Activated CD4-positive, alpha-beta T cell treated with anti-CD3 and anti-CD28 coated beads, Interleukin-2, amount 50 U/mL, for 4 hours (primary cell): ENCODE data around the gene GPATCH8.

ENCODE experiments used
- DNase-seq, 2 experiments: peaks; one replicate each; pipeline ENCODE4 v3.0.0-alpha.2; 2020

The GPATCH8 gene

DNA sequence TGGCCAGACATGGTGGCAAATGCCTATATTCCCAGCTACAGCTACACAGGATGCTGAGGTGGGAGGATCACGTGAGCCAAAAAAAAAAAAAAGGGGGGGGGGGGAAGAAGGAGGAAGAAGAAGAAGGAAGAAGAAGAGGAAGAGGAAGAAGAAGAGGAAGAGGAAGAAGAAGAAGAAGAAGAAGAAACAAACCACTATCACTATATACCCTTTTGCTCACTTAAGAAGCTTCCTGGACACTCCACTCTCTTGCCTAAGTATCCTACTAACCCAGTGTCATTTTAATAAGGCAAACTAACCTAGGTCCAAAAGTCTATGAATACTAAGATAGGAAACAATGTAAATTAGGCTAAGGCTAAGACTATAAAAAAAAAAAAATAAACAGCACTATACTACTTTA lies 54.8 kb downstream of the GPATCH8 start:
- no peak for DNase-seq

DNA sequence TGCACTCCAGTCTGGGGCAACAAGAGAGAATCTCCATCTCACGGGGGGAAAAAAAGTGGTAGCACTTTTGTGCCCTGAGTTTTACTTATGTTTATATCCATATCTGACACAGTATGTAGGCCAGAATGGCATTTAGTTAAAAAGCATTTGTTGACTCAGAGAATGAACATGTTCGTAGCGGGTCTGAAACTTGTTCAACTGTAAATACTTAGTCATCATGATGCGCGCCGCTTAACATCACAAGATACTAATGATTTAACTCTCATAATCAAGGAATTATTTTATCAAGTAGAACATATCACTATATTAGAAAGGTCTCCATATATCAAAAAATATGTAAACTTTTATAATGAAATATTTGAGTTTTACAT lies 58.5 kb downstream of the GPATCH8 start:
- DNase-seq = no peak

DNA sequence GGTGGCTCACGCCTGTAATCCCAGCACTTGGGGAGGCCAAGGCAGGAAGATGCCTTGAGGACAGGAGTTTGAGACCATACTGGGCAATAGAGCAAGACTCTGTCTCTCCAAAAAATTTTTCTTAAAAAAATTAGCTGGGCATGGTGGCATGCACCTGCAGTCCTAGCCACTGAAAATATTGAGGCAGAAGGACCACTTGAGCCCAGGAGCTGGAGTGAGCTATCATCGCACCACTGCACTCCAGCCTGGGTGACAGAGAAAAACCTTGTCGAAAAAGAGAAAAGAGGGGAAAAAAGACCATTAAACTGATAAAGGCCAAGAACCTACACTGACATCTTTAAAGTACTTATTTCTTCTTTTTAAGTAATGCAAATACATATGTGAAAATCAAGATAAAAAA lies 60.4 kb downstream of the GPATCH8 start:
- DNase-seq = no peak

DNA sequence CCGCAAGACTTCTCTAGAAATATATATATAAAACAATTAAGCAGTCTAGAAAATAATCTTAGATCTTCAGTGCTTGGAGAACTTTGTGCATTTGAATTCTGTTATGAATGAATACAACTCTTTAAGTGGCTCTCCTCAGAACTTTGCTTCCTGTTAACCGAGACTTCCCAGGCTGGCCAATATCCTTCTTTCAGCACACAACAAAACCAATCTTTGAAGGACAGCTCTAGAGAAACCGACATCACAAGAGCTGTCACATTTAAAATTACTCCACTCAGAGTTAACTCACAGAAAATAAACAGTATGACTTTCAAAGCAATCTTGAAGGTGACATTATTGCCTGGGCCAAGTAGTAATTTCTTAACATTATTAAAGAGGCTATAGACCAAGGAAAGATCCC lies 64.0 kb downstream of the GPATCH8 start:
- DNase-seq = no peak

DNA sequence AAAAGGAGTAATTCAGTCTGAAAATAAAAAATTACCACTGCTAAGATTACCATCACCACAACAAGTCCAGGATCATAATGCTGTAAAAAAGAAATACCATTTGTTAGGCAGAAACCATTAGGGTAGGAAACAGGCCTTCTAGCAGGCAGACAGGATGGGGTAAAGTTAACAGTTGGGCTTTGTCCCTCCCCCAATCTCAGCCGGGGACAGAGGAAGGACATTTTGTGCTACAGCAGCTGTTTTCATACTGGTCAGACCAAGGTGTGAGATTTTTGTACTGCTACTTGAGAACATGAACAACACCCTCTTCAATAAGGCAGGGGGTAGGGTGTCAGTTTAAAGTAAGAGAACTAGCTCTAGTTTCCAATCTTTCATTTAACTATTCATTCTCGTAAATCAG lies 64.6 kb downstream of the GPATCH8 start:
- DNase-seq = no peak

DNA sequence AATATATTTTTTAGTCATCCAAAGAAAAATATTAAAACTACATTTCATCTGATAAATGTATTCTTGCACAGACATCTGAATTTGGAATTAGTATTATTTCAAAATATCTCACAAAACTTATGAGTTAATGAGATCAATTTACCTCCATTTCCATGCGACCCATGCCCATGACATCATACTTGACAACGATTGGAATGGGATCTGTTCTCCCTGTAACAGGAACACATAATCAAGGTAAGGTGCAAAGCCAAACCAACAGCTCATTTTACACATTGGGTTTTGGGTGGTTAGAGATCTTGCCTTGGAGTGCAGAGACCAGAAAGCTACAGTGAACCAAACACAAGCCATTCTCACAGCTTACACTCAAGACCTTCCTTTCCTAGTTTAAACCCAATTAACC lies 66.9 kb downstream of the GPATCH8 start:
- no peak for DNase-seq

DNA sequence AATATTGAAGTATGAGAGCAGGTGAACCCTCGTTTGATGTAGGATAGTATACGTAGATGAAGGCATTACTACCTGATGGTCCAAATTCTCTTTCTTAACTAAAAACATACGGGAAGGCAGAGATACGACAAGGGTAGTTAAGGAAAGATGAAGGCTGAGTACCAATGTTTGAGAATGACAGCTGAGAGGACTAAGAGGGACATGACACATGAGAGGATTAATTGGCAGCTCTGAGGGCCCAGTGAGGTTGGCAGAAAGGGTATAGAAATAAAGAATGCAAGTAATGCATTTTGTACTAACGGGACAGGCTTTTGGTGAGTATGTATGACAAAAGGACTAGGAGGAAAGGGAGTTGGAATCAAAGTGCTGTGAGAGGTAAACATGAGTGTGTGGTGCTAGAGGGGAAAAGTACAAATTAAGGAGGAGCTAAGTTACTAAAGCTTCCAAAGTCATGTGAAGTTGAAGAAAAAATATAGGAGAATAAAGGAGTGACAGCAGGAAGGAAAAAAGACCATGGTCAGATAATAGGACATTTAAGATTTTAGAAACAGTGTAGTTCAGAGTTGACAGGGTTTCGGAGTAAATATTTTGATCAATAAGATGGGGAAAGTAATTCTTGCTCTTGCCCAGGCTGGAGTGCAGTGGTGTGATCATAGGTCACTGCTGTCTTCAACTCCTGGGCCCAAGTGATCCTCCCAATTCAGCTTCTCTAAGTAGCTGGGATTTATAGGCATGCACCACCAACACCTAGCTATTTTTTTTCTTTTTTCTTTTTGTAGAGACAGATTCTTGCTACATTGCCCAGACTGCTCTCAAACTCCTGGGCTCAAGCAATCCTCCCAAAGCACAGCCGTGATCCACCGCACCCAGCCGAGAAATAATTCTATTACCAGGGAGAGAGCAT lies 70.7 kb downstream of the GPATCH8 start:
- DNase-seq = no peak

DNA sequence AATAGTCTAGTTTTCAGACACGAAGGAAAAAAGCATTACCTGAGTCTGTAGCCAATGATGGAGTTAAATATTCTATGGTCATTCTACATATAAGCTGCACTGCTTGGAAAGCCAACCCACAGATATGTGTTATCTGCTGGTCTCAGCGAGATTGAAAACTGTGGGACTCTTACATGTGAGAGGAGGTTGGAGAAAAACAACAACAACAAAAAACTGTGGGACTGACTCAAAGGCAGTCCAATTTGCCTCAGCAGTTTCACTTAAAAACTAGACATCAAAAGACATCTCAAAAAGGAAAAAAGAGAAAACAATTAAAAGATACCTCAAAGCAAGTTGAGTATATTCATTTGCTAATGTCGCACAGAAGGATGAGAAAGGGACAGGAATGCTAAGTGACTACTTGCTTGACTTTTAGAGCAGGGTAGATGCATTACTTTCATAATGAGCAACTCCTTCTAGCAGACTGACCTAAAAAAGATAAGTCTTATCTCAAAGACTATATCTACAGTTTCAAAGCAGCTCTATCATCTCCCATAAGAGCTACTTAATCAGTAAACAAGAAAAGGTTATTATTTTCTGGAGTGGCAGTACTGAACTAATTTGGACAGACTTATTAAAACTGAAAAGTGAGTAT lies 78.3 kb downstream of the GPATCH8 start:
- DNase-seq = no peak

DNA sequence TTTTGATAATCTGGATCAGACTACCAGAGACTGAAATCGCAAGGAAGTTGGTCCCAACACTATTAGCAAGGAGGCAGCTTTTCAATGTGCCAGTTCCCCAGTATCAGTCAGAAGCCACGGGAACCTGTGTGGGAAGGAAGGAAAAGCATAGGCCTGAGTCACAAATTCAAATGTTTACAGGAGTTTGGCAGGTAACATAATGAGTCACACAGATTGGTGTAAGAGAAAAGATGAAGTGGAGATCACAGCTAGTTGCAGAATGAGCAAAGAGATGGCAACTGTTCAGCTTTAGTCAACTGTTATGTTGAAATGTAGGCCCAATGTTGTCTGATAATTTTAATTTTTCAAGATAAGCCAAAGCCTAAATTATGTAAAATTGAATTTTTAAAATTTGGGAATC lies 85.7 kb downstream of the GPATCH8 start:
- no peak for DNase-seq

DNA sequence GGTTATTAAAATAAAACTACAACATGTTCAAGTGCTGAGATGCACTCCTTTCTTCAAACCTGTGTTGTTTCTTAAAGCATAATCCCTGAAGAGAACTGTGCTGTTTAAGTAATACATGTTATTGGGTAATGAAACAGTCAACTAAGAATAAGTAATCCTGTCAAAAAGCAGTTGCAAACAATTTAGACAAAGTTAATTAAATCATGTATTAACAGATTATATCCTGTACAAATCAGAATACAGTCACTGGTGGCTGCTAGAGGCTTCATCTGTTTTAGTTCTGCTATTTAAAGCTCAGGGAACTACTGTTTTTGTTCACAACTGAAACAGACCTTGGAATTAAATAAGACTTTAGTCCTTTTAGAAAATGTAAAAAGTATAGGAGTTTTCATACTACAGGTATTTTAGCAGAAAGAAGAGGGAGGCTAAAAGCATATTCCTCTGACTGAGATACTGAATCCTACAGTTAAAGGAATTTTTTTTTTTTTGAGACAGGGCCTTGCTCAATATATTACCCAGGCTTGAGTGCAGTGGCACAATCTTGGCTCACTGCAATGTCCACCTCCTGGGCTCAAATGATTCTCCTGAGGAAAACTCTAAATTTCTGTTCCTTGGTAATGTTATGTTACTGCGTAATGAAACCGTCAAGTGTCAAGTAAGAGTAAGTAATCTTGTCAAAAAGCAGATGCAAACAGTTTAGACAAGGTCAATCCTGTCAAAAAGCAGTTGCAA lies 86.5 kb downstream of the GPATCH8 start:
- no peak for DNase-seq

DNA sequence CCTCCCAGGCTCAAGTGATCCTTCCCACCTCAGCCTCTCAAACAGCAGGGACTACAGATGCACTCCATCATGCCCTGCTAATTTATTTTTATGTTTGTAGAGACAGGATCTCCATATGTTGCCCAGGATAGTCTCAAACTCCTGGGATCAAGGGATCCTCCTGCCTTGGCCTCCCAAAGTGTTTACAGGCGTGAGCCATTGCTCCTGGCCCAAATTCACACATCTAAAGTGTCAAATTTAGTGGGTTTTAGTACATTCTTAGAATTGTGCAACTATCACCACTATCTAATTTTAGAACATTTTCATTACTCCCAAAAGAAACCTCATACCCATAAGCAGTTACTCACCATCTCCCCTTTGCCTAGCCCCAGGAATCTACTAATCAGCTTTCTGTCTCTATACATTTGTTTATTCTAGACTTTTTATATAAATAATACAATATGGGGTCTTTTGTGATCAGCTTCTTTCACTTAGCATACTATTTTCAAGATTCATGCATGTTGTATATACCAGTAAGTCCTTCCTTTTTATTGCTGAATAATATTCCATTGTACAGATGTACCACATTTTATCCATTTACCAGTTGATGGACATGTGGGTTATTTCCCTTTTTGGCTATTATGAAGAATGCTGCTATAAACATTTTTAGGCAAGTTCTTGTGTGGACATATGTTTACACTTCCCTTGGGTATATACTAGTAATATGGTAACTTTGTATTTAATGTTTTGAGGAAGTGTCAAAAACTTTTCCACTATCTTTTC lies 88.6 kb downstream of the GPATCH8 start:
- no peak for DNase-seq

DNA sequence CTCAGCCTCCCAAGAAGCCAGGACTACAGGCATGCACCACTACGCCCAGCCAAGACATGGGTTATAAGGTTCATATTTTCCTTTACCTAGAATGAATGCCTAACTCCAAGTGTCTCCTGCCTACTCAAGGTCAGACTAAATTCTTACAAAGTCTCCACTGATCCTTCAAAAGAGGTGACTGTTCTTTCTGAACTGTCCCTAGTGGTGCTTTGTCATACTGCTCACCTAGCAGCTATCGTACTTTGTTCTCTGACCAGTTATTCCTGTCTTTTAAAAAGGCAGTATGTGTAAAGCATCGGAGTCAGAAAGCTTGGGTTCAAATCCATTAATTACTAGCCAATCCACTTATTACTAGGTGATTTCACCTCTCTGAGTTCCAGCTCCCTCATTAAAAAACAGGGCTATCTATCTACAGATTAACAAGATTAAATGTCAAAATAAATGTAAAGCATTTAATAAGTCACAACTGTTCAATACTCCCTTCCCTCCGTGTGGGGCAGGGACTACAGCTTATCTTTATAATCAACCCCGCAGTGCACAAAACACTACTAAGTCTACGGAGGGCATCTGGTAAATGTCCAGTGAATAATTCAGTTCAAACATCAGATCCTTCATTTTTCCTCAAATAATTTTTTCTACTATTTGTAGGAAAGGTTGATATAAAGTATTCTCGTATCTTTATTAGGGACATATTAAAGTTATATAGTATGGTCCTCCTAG lies 93.7 kb downstream of the GPATCH8 start:
- DNase-seq = no peak

DNA sequence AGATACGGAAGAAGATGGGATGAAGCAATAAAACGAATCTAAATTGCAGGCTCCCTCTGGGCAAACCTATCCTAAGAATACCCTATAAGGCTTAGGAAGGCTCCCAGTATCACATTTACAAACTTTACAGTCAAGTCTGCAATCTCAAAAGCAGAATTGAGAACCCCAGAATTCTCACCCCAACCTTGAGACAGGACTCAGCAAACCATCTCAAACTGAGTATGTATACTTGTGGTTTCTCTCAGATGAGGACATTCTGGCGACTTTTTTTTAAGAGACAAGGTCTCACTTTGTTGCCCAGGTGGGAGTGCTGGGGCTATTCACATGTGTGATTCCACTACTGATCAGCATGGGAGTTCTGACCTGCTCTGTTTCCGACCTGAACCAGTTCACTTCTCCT lies 94.4 kb downstream of the GPATCH8 start:
- no peak for DNase-seq

DNA sequence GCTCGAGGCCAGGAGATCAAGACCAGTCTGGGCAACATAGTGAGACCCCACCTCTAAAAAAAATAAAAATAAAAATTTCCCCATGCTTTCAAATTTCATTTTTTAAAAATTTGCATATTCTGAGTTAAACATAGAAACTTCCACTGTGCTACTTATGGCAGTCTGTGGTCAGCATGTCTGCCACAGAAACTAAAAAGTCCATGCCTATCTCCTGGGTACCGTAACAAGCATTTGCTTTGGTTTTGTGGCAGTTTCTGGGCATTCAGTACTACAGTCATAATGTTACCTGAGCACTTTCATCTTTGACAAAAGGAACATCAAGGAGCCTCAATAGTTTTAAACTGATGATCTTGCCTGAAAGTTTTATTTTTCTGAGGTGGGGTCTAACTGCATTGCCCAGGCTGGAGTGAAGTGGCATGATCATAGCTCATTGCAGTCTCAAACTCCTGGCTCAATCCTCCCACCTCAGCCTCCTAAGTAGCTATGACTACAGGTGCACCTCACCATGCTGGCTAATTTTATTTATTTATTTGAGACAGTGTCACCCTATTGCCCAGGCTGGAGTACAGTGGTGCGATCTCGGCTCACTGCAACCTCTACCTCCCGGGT lies 100.5 kb downstream of the GPATCH8 start:
- DNase-seq = no peak

DNA sequence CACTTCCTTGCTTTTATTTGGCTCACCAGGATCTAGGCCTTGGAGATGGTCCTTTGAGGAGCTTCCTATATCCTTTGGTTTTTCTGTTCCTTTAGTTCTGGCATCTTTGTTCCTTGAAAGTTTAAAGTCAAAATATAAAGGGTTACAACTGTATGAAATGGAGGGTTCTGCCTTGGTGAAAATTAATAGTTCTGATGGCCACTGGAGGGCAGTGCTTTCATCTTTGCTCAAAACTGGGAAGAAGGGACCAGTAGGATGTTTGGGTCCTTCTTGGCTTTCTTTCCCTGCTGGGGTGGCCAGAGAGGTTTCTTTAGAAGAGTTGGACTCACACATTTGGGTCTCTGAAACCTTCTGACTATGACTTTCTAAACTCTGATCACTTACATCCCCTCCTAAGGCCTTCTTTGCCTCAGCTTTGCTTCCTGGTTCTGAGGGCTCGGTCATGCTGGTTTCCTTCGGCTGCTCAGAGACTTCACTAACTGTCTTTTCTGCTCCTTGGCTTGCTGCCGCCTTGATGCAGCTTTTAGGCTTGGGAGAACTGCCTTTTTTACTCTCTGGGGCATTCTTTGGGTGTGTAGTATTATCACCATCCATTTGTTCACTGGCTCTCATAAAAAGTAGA lies 102.9 kb downstream of the GPATCH8 start:
- DNase-seq = no peak

DNA sequence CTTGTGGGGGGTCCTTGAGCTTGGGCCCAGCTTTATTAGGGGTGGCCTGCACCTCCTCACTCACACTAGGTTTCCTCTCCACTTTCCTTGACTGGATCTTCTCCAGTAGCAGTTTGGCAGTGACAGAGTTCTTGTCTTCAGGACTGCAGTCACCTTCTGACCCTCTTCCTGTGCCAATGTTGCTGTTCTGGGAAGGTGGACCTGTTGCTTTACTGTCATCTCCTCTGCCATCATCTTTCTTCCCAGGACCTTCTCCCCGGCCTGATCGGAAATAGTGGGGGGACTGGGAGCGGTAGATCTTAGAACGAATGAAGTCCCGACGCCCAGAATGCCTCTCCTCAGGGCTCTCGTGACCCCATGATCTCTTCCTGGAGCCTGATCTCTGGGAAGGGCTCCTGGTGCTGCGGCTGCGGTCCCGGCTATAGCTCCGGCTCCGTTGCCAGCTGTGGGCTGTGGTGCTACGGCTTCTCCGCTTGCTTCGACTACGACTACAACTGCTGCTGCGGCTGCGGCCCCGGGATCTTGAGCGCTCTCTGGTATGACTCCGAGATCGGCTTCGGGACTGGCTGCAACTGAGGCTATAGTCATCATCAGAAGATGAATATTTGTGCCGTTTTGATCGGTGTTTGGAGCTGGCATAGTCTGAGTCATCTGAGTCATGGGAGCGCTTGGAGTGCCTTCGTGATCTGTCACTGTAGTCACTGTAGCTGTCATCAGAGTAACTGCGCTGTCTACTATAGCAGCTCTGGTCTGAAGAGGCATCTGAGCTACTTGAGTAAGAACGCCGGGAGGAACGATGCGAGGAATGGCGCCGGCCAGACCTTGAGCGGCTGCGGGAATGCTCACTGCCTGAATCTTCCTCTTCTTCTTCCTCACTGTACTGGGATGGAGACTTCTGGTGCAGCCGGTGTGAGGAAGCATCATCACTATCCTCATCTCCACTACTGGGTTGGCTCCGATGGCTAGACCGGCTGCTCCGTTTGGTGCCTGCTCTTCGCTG lies 104.2 kb downstream of the GPATCH8 start:
- DNase-seq = no peak

DNA sequence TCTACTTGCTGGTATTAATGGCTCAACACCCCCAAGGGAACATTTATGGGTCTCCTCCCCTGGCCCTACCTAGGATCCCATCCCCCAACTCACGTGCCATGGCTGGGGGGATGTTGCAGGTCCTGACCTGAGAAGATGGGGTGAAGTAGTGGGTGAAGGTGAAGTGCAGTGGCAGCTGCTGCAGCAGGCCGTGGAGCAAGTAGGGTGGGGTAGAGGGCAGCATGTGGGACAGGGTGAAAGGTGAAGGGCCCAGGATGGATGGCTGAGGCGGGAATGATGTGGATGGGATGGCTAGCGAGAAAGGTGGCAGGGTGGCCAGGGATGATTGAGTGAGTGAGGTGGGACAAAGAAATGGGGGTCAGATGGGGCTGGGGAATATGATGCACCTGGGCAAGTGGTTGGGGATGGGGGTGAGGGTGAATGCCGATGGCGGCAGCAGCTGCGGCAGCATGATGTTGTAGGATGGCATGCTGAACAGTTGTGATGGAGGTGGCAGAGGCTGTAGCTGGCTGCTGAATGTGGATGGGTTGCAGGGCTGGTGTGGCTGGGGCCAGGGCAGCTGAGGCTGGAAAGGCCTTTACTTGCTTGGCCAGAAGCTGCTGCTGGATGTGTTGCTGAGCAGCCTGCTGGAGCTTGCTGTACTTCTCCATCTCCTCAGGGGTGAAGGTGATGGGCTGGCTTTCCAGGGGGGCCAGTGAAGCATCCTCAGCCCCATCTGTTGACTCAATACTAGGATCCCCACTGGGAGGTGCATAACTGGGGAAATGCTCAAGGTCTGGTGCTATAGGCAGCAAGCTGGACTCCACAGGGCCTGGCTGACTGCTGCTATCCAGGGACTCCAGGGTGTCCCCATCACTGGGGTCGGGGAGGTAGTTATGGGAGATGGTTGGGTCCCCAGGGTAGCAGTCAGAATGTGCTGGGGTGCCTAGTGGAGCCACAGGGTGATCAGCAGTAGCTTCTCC lies 105.4 kb downstream of the GPATCH8 start:
- no peak for DNase-seq

DNA sequence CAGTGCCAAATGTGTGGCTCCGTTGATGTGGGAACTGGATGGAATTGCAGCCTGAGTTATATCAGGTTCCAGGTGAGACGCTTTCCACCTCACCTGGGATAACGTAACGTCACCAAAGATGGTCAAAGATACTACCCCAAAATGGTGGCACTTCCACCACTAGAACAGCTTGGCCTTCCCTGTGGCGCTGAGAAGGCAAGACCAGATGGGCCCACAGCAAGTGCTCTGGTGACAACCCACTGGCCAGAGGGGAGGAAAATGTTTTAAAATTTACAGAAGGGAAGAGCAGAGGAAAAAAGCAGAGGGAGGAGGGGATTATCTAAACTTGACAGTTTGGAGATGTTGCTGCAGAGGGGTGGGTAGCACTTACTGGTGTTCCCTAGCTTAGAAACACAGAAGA lies 106.3 kb downstream of the GPATCH8 start:
- DNase-seq = no peak

DNA sequence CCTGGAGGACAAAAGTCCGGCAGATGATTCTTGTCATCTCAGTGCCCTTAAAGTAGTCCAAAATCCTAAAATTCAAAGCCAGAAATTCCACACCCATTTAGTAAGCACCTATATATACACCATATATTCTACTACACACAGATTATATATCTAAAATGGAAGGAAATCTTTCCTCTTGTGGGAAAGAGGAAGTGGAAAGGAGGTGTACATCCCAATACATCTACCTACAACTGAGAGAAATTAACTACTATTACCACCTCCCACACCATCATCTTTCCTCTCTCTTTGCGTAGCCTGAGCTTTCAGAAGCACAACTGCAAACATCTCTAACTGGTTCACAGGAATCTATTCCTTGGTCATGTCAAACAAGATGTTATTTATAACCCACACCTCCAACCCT lies 108.4 kb downstream of the GPATCH8 start:
- no peak for DNase-seq
